ENCODE data around the gene ARX.

The ARX gene

DNA sequence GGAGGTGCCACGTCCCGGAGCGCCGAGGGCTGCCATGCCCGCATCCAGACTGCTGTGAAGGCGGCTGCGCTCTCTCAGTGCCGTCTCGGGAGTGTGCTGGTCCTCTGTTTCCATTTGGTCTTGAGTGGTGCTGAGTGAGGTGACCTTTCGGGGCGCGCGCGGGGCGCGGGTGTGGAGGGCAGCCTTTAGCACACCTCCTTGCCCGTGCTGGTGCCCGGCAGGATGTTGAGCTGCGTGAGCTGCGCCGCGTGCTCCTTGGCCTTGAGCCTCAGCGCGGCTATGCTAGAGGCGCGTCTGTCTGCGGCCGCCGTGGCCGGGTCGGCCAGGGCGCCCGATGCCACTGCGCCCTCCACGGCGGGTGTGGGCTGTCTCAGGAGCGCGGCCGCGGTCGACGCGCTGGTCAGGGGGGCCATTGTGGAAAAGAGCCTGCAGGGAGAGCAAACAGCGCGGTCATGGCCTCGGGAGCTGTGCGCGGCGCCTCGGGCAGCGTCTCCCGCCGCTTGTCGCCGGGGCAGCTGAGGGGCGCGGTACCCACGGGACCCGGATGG is 11.2 kb downstream of the ARX start:
- Histone ChIP-seq H3K9me3 (ENCODE audit: control insufficient read depth, low read length) (no peaks in the 10 kb centered on the region), H3K4me3 (ENCODE audit: low read length) (no peak overlapping the region), H3K4me1 (ENCODE audit: control insufficient read depth, insufficient read depth, low read length) (no peaks in the 10 kb centered on the region), H3K36me3 (ENCODE audit: control insufficient read depth, insufficient read depth, low read length) (no peaks in the 10 kb centered on the region), H3K27me3 (ENCODE audit: control insufficient read depth, insufficient read depth, low read length) (peaks cover 64% of the 10 kb centered on the region), H3K9ac (ENCODE audit: low read length) (no peak overlapping the region)

DNA sequence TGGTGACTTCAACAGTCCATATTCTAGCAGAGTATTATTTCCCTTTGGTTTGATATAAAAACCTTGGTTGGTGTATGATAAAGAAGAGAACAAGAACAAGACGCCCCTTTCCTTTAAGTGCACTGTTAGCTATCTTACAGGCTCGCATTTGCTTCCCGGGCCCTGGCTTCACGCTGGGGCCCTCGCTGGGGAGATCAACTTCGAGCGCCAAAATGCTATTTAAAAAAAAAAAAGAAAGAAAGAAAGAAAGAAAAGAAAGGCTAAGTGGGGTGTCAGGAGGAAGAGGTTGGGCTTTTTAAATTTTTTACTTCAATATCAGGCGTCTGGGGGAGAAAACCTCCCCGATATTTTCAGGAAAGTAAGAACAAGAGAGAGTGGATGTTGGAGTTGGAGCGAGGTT is 11.7 kb downstream of the ARX start:
- Histone ChIP-seq H3K36me3 (ENCODE audit: control insufficient read depth, insufficient read depth, low read length) (no peaks in the 10 kb centered on the region), H3K4me3 (ENCODE audit: low read length) (no peak overlapping the region), H3K9me3 (ENCODE audit: control insufficient read depth, low read length) (no peaks in the 10 kb centered on the region), H3K27me3 (ENCODE audit: control insufficient read depth, insufficient read depth, low read length) (peaks cover 59% of the 10 kb centered on the region), H3K9ac (ENCODE audit: low read length) (no peak overlapping the region), H3K4me1 (ENCODE audit: control insufficient read depth, insufficient read depth, low read length) (no peaks in the 10 kb centered on the region)

DNA sequence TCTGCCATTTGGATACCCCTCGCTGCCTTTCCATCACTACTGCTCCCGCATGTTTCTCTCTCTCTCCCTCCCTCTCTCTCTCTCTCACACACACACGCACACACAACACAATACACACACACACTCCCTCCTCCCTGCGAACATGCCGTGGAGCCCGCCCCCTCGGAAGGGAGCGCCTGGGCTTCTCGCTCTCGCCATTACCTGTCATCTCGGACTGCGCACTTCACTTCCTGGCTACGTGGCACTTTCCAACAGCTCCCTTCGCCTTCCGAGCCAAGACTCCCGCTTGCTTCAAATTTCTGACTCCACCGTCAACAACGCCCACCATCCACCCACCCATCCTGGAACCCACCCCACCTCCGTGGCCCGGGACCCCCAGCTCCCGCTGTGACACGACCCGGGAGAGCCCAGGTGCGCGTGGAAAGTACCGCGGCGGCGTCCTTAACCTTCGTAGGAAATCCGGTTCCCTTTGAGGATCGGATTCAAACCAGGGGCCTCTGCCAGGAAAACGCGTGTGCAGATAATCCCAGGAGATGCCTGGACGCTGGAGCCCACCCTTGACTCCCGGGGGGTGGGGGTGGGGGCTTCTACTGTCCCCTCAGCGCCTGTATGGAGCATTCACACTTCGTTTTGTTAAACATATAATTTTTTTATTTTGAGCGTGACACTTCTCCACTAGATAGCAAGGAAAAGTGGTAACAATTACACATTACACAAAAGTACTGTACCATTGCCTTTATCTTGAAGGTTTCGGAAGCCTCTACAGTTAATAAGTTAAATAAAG is 12.5 kb downstream of the ARX start:
- peak overlapping the region; percentile 61 for H3K9ac ChIP-seq (ENCODE audit: low read length)
- no peaks in the 10 kb centered on the region for H3K9me3 ChIP-seq (ENCODE audit: control insufficient read depth, low read length)
- peaks cover 53% of the 10 kb centered on the region for H3K27me3 ChIP-seq (ENCODE audit: control insufficient read depth, insufficient read depth, low read length)
- no peaks in the 10 kb centered on the region for H3K36me3 ChIP-seq (ENCODE audit: control insufficient read depth, insufficient read depth, low read length)
- no peaks in the 10 kb centered on the region for H3K4me1 ChIP-seq (ENCODE audit: control insufficient read depth, insufficient read depth, low read length)
- no peak overlapping the region for H3K4me3 ChIP-seq (ENCODE audit: low read length)

DNA sequence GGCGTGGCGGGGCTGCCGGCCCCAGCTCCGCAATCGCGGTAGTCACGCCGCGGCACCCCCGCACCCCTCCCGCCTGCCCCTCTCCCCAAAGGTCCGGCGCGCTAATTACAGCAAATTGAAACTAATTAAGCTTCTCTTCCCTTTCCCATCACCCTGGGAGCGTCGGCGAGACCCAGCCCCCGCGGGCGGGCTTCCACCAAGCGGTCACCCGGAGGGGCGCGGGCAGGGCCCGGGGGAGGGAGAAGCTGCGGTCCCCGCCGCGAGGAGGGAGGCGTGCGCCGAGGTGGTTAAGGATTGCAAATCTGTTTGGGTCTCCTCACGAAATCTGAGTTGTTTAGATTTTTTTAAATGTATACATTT is 13.1 kb downstream of the ARX start:
- H3K4me3 ChIP-seq (ENCODE audit: low read length): no peak overlapping the region
- H3K27me3 ChIP-seq (ENCODE audit: control insufficient read depth, insufficient read depth, low read length): peaks cover 47% of the 10 kb centered on the region
- no peaks in the 10 kb centered on the region for H3K4me1 ChIP-seq (ENCODE audit: control insufficient read depth, insufficient read depth, low read length)
- H3K9me3 ChIP-seq (ENCODE audit: control insufficient read depth, low read length): no peaks in the 10 kb centered on the region
- no peaks in the 10 kb centered on the region for H3K36me3 ChIP-seq (ENCODE audit: control insufficient read depth, insufficient read depth, low read length)
- H3K9ac ChIP-seq (ENCODE audit: low read length): peak overlapping the region; percentile 61

DNA sequence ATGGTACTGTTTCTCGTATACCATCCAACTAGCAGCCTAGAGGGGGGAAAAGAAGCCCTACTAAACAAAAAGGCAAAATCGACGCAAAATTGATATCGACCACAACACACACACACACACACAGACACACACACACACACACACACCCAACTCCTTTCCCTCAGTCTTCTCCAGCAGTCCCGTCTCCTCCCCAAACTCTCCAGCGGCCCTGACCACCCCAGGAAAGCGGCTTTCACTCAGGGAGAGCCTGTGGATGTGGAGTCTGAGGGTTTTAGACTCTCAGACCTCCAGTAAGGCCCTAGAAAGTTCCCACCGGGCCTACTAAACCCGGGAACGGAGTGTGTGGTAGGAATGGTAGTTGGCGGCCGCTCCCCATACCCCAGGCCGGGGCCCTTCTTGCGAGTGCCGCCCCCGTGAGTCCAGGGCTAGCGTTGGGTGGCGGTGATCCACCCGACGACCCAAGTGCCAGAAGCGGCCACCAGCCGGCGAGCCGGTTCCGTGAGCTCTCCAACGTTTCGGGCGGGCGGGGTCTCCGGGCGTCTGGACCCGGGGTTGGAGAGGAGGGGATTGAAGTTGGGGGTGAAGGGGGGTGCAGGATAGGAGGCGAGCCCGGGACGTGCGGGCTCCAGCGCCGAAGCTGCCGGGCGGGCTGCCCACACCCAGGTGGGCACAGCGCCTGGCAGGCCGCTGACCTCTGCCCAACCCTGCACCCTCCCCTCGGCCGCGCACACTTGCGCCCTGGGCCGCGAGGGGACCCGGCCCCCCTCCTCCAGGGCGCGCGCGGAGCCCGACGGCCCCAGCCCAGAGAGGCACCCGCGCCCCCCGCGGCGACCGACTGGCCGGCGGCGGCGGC is 13.7 kb downstream of the ARX start:
- Histone ChIP-seq H3K9me3 (ENCODE audit: control insufficient read depth, low read length) (no peaks in the 10 kb centered on the region), H3K9ac (ENCODE audit: low read length) (no peak overlapping the region), H3K27me3 (ENCODE audit: control insufficient read depth, insufficient read depth, low read length) (peaks cover 42% of the 10 kb centered on the region), H3K4me3 (ENCODE audit: low read length) (no peak overlapping the region), H3K4me1 (ENCODE audit: control insufficient read depth, insufficient read depth, low read length) (no peaks in the 10 kb centered on the region), H3K36me3 (ENCODE audit: control insufficient read depth, insufficient read depth, low read length) (no peaks in the 10 kb centered on the region)

DNA sequence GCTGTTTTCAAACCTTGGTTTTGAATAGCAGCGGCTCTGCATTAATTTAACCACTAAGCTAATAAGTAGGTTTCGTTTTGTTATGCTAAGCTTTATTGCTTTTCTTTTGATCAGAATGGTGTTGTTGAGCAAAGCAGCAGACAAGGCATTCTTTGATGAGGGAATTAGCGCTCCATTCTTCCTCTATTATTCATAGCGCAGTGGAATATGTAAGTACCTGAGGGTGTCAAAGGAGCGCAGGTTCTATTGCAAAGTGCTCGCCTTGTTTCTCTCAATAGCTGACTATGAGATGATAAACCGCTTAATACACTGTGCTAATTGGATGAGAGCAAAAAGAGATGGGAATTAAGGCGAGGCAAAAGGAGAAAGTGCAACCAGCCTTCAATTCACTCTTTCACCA is 16.3 kb downstream of the ARX start:
- no peaks in the 10 kb centered on the region for H3K4me1 ChIP-seq (ENCODE audit: control insufficient read depth, insufficient read depth, low read length)
- no peak overlapping the region for H3K9ac ChIP-seq (ENCODE audit: low read length)
- no peaks in the 10 kb centered on the region for H3K9me3 ChIP-seq (ENCODE audit: control insufficient read depth, low read length)
- H3K36me3 ChIP-seq (ENCODE audit: control insufficient read depth, insufficient read depth, low read length): no peaks in the 10 kb centered on the region
- H3K4me3 ChIP-seq (ENCODE audit: low read length): no peak overlapping the region
- peaks cover 17% of the 10 kb centered on the region for H3K27me3 ChIP-seq (ENCODE audit: control insufficient read depth, insufficient read depth, low read length)

DNA sequence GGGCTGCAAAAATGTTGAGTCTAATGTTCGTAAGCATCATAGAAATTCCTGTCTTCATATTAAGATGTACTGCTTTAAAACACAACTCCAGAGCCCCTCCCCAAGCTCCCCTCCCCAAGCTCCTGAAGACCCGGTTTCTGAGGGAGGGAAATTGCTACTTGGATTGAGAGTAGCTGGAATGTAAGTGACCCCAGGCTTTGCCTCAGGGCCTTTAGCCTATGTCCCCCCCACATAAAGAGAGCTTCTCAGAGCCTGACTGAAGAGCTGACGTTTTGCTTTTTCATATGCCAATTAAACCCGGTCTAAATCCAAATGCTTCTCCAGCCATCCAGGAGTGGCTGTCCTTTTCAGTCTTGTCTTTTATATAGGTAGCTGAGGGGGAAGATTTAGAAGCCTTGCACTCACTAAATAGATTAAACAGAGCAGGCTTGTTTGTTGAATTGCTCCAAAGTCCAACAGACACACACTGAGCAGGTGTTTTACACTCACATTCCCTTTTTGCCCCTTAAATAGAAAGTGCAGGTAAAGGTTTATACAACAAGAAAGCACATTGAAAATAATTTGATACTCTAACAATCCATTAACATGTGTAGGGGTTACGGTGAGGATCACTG is 19.6 kb downstream of the ARX start:
- H3K9me3 ChIP-seq (ENCODE audit: control insufficient read depth, low read length): no peaks in the 10 kb centered on the region
- no peaks in the 10 kb centered on the region for H3K36me3 ChIP-seq (ENCODE audit: control insufficient read depth, insufficient read depth, low read length)
- H3K9ac ChIP-seq (ENCODE audit: low read length): no peak overlapping the region
- no peaks in the 10 kb centered on the region for H3K4me1 ChIP-seq (ENCODE audit: control insufficient read depth, insufficient read depth, low read length)
- no peaks in the 10 kb centered on the region for H3K27me3 ChIP-seq (ENCODE audit: control insufficient read depth, insufficient read depth, low read length)
- H3K4me3 ChIP-seq (ENCODE audit: low read length): no peak overlapping the region

DNA sequence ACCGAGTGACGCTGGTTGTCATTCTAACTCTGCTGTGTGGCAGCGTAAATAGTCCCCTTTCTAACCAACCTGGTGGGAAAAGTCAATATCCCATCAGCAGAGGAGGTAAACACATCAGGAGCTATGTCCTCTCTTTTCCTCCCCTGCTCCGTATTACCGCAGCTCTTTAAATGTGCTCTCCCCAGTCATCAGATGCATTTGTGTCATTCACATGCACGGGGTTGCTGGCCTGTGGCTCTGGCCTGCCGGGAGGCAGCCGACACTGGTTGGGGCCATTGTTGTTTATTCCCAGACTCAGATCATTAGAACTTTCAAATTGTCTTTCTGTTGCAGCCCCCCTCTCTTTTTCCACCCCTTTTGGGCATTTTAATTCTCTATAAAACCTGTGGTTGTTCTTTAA is 21.9 kb downstream of the ARX start:
- Histone ChIP-seq H3K27me3 (ENCODE audit: control insufficient read depth, insufficient read depth, low read length) (no peaks in the 10 kb centered on the region), H3K4me3 (ENCODE audit: low read length) (no peak overlapping the region), H3K36me3 (ENCODE audit: control insufficient read depth, insufficient read depth, low read length) (no peaks in the 10 kb centered on the region)

DNA sequence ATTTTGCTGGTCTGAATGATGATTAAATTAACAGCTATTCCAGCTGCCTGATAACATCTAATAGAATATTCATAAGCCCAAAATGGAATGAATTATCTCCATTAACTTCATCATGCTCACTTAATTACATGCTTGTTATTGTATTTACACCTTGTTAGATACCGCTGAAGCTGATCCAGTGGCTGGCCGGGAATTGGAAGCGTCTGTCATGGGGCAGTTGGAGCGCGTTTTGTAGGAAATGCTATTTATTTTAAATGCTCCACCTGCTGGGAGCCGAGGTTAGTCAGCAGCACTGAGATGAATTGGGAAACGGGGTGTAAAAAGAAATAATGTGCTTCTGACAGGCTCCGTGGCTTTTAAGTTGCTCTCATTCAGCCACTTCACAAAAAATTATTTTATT is 25.2 kb downstream of the ARX start:
- Histone ChIP-seq H3K9me3 (ENCODE audit: control insufficient read depth, low read length) (no peaks in the 10 kb centered on the region), H3K4me1 (ENCODE audit: control insufficient read depth, insufficient read depth, low read length) (no peaks in the 10 kb centered on the region), H3K4me3 (ENCODE audit: low read length) (no peak overlapping the region), H3K9ac (ENCODE audit: low read length) (no peak overlapping the region), H3K36me3 (ENCODE audit: control insufficient read depth, insufficient read depth, low read length) (no peaks in the 10 kb centered on the region), H3K27me3 (ENCODE audit: control insufficient read depth, insufficient read depth, low read length) (no peaks in the 10 kb centered on the region)

More for the DNA sequence above, 21.9 kb downstream of the ARX start:
- Histone ChIP-seq H3K9ac (ENCODE audit: low read length) (no peak overlapping the region), H3K9me3 (ENCODE audit: control insufficient read depth, low read length) (no peaks in the 10 kb centered on the region), H3K4me1 (ENCODE audit: control insufficient read depth, insufficient read depth, low read length) (no peaks in the 10 kb centered on the region)

DNA sequence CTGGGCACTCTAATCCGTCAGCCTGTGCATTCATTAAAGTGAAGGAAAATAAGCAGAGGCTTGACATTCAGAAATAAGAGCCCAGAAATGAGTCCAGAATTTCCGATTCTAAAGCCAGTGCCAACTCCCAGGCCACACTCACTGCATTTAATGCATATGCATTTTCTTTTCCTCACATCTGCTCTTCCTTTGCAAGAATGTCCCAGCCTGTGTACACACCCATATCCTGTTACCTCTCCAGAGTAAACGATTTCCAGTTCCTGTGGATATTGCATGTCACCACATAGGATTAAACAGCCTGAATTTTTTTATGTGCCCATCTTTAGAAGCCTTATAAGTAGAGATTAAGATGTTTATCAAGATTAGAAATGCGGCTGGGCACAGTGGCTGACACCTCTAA is 27.5 kb downstream of the ARX start:
- H3K9ac ChIP-seq (ENCODE audit: low read length): no peak overlapping the region
- no peaks in the 10 kb centered on the region for H3K36me3 ChIP-seq (ENCODE audit: control insufficient read depth, insufficient read depth, low read length)
- H3K9me3 ChIP-seq (ENCODE audit: control insufficient read depth, low read length): no peaks in the 10 kb centered on the region
- no peak overlapping the region for H3K4me3 ChIP-seq (ENCODE audit: low read length)
- no peaks in the 10 kb centered on the region for H3K27me3 ChIP-seq (ENCODE audit: control insufficient read depth, insufficient read depth, low read length)
- H3K4me1 ChIP-seq (ENCODE audit: control insufficient read depth, insufficient read depth, low read length): no peaks in the 10 kb centered on the region

DNA sequence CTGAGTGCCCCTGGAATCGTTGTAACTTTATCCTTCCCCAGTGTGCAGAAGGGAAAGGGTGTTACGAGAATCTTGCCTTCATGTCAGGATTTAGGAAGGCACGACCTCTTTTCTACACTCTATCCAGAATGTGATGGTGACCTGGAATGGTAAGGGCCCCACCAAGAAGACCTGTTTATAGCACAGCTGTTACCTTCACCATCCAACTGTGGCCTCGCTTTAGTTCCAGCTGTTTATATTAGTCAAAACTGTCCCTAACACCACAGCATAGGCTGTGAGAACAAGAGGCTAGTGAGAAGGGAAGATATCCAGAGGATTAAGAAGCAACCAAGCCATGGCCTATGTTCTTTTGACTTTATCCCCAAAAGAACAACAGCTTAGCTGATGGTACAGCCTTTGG is 28.0 kb downstream of the ARX start:
- Histone ChIP-seq H3K27me3 (ENCODE audit: control insufficient read depth, insufficient read depth, low read length) (no peaks in the 10 kb centered on the region), H3K4me3 (ENCODE audit: low read length) (no peak overlapping the region), H3K9me3 (ENCODE audit: control insufficient read depth, low read length) (no peaks in the 10 kb centered on the region), H3K9ac (ENCODE audit: low read length) (no peak overlapping the region), H3K4me1 (ENCODE audit: control insufficient read depth, insufficient read depth, low read length) (no peaks in the 10 kb centered on the region), H3K36me3 (ENCODE audit: control insufficient read depth, insufficient read depth, low read length) (no peaks in the 10 kb centered on the region)

DNA sequence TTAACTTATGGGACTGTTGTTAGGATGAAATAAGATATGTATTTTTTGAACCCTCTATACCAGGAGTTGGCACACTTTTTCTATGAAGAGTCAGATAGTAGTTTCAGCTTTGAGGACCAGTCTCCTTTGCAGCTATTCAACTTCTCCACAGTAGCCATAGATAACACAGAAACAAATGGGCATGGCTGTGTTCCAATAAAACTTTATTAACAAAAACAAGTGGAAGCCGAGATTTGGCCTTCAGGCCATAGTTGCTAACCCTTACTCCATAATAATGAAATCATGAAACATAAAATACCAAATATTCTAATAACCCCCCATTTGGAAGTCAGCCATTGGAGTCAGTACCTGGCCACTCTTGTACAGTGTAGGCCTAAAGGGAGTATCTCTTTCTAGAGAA is 30.6 kb downstream of the ARX start:
- Histone ChIP-seq H3K27me3 (ENCODE audit: control insufficient read depth, insufficient read depth, low read length) (no peaks in the 10 kb centered on the region), H3K4me1 (ENCODE audit: control insufficient read depth, insufficient read depth, low read length) (no peaks in the 10 kb centered on the region), H3K9me3 (ENCODE audit: control insufficient read depth, low read length) (no peaks in the 10 kb centered on the region), H3K9ac (ENCODE audit: low read length) (no peak overlapping the region), H3K4me3 (ENCODE audit: low read length) (no peak overlapping the region), H3K36me3 (ENCODE audit: control insufficient read depth, insufficient read depth, low read length) (no peaks in the 10 kb centered on the region)
